ENCODE data around the gene PARK7. TPM values are rescaled to one million over a fixed set of nuclear protein-coding genes. Genes with fewer than 3 reads are reported as not detected.
A peak's percentile ranks its signal among the peaks of the same experiment; 100 is the strongest.
"Not testable (repeated sequence)": the region's sequence is repeated elsewhere in the genome, so short reads cannot be mapped to it uniquely, and the experiment has no call there.

The PARK7 gene
- total RNA-seq, 4 donors from 2014 or later, result 91.7 to 176 (median 166) TPM

GRCh38 chr1:7956218-7957032, 5.1 kb upstream of the PARK7 start:
- Histone ChIP-seq H3K4me3 (no peak overlapping the region), H3K4me1 (peaks cover 0 to 5% of the 10 kb centered on the region in 2 donors), H3K9me3 (no peaks in the 10 kb centered on the region), H3K27me3 (no peaks in the 10 kb centered on the region), H3K27ac (no peak overlapping the region), H3K36me3 (no peaks in the 10 kb centered on the region)
- TF ChIP-seq CTCF (IDR thresholded peaks at IDR 0.05) (no peak), POLR2A (IDR thresholded peaks at IDR 0.05) (no peak)
- intact Hi-C loops (cut with DNase I; ENCODE audit: low total_unique reads), result no loop called here
- no peak for DNase-seq

- peak overlapping the region in 1 of 2 donors; percentile 92 for H3K27ac ChIP-seq
- DNase-seq, result no peak
- H3K4me3 ChIP-seq, result peak overlapping the region in 1 of 2 donors; percentile 0
These were observed 1.3 kb upstream of the PARK7 start for GRCh38 chr1:7960165-7960564.

GRCh38 chr1:7960867-7961215, 670 bp upstream of the PARK7 start:
- no peak for DNase-seq
- H3K36me3 ChIP-seq, result no peaks in the 10 kb centered on the region
- H3K4me3 ChIP-seq, result peak overlapping the region; percentile 81 to 86
- peaks cover 0 to 5% of the 10 kb centered on the region in 2 donors for H3K4me1 ChIP-seq
- no peaks in the 10 kb centered on the region for H3K9me3 ChIP-seq
- intact Hi-C loops (cut with DNase I; ENCODE audit: low total_unique reads), result no loop called here
- H3K27me3 ChIP-seq, result no peaks in the 10 kb centered on the region
- no peak for TF ChIP-seq CTCF (IDR thresholded peaks at IDR 0.05)
- no peak for TF ChIP-seq POLR2A (IDR thresholded peaks at IDR 0.05)
- peak overlapping the region; percentile 92 to 94 for H3K27ac ChIP-seq

More at GRCh38 chr1:7960165-7960564, 1.3 kb upstream of the PARK7 start:
- H3K27me3 ChIP-seq, result no peaks in the 10 kb centered on the region
- no peak for TF ChIP-seq CTCF (IDR thresholded peaks at IDR 0.05)
- TF ChIP-seq POLR2A (IDR thresholded peaks at IDR 0.05), result no peak
- H3K4me1 ChIP-seq, result peaks cover 0 to 5% of the 10 kb centered on the region in 2 donors
- no peaks in the 10 kb centered on the region for H3K36me3 ChIP-seq
- no peaks in the 10 kb centered on the region for H3K9me3 ChIP-seq
- intact Hi-C loops (cut with DNase I; ENCODE audit: low total_unique reads), result no loop called here

GRCh38 chr1:7962014-7962335, 464 bp downstream of the PARK7 start:
- no peaks in the 10 kb centered on the region for H3K9me3 ChIP-seq
- intact Hi-C loops (cut with DNase I; ENCODE audit: low total_unique reads), result no loop called here
- TF ChIP-seq CTCF (IDR thresholded peaks at IDR 0.05), result no peak
- no peak for TF ChIP-seq POLR2A (IDR thresholded peaks at IDR 0.05)
- DNase-seq, result no peak
- peak overlapping the region; percentile 92 to 94 for H3K27ac ChIP-seq
- peak overlapping the region; percentile 81 to 86 for H3K4me3 ChIP-seq
- H3K4me1 ChIP-seq, result peaks cover 0 to 5% of the 10 kb centered on the region in 2 donors
- no peaks in the 10 kb centered on the region for H3K36me3 ChIP-seq
- H3K27me3 ChIP-seq, result no peaks in the 10 kb centered on the region

- intact Hi-C loops (cut with DNase I; ENCODE audit: low total_unique reads), result no loop called here
- no peak for DNase-seq
- H3K27me3 ChIP-seq, result no peaks in the 10 kb centered on the region
- H3K36me3 ChIP-seq, result no peaks in the 10 kb centered on the region
- H3K27ac ChIP-seq, result peak overlapping the region; percentile 92 to 94
- peak overlapping the region in 1 of 2 donors; percentile 86 for H3K4me3 ChIP-seq
- peaks cover 0 to 5% of the 10 kb centered on the region in 2 donors for H3K4me1 ChIP-seq
- no peaks in the 10 kb centered on the region for H3K9me3 ChIP-seq
- TF ChIP-seq CTCF (IDR thresholded peaks at IDR 0.05), result no peak
- no peak for TF ChIP-seq POLR2A (IDR thresholded peaks at IDR 0.05)
These were observed 1.3 kb downstream of the PARK7 start for GRCh38 chr1:7962636-7963377.

- H3K4me1 ChIP-seq; DNase-seq; intact Hi-C loops (cut with DNase I; ENCODE audit: low total_unique reads); H3K27me3 ChIP-seq; H3K9me3 ChIP-seq; H3K36me3 ChIP-seq; H3K4me3 ChIP-seq; H3K27ac ChIP-seq: not testable (repeated sequence)
These were observed 1.8 kb downstream of the PARK7 start for GRCh38 chr1:7963378-7963730.

GRCh38 chr1:7963841-7964240, 2.3 kb downstream of the PARK7 start:
- H3K4me3 ChIP-seq; H3K27me3 ChIP-seq; H3K9me3 ChIP-seq; H3K36me3 ChIP-seq; intact Hi-C loops (cut with DNase I; ENCODE audit: low total_unique reads); H3K4me1 ChIP-seq; H3K27ac ChIP-seq; DNase-seq: not testable (repeated sequence)

Measured in uterus (tissue), 4 donors.